ENCODE results near the gene CNTD1.
"Not testable (repeated sequence)": the region's sequence is repeated elsewhere in the genome, so short reads cannot be mapped to it uniquely, and the experiment has no call there.

Gene CNTD1

GRCh38 chr17:42846594-42847280, 48.1 kb downstream of the CNTD1 start:
- no peak for TF ChIP-seq CTCF (IDR thresholded peaks at IDR 0.05; ENCODE audit: low read depth, low read length, missing control alignments)
- no peak for DNase-seq (ENCODE audit: low read depth)
- no peak overlapping the region for H3K4me3 ChIP-seq (ENCODE audit: low read depth, low read length)

- H3K4me3 ChIP-seq (ENCODE audit: low read depth, low read length), result no peak overlapping the region
- no peak for TF ChIP-seq CTCF (IDR thresholded peaks at IDR 0.05; ENCODE audit: low read depth, low read length, missing control alignments)
- no peak for DNase-seq (ENCODE audit: low read depth)
Measured at GRCh38 chr17:42848093-42848492, 49.4 kb downstream of the CNTD1 start.

GRCh38 chr17:42849031-42849430, 50.4 kb downstream of the CNTD1 start:
- TF ChIP-seq CTCF (IDR thresholded peaks at IDR 0.05; ENCODE audit: low read depth, low read length, missing control alignments), result no peak
- DNase-seq (ENCODE audit: low read depth), result no peak

GRCh38 chr17:42849451-42850181, 51.0 kb downstream of the CNTD1 start:
- no peak for DNase-seq (ENCODE audit: low read depth)
- H3K4me3 ChIP-seq (ENCODE audit: low read depth, low read length), result no peak overlapping the region
- TF ChIP-seq CTCF (IDR thresholded peaks at IDR 0.05; ENCODE audit: low read depth, low read length, missing control alignments), result no peak

More at GRCh38 chr17:42849031-42849430, 50.4 kb downstream of the CNTD1 start:
- no peak overlapping the region for H3K4me3 ChIP-seq (ENCODE audit: low read depth, low read length)

- no peak for TF ChIP-seq CTCF (IDR thresholded peaks at IDR 0.05; ENCODE audit: low read depth, low read length, missing control alignments)
- no peak for DNase-seq (ENCODE audit: low read depth)
- H3K4me3 ChIP-seq (ENCODE audit: low read depth, low read length), result no peak within 1 kb of the TSS
Measured at GRCh38 chr17:42850954-42851353, 52.3 kb downstream of the CNTD1 start, which contains the start of gene AOC3. TSS of gene AOC3 (plus strand) at chr17:42851199. CDS start at chr17:42851344, 145 bp downstream.

- H3K4me3 ChIP-seq (ENCODE audit: low read depth, low read length); DNase-seq (ENCODE audit: low read depth): not testable (repeated sequence)
Measured at GRCh38 chr17:42851371-42852240, 52.9 kb downstream of the CNTD1 start.

GRCh38 chr17:42852351-42852750, 53.7 kb downstream of the CNTD1 start:
- DNase-seq (ENCODE audit: low read depth), result no peak
- no peak for TF ChIP-seq CTCF (IDR thresholded peaks at IDR 0.05; ENCODE audit: low read depth, low read length, missing control alignments)
- no peak overlapping the region for H3K4me3 ChIP-seq (ENCODE audit: low read depth, low read length)
